Measurements from ENCODE around the gene SLC8B1. TPM values are rescaled to one million over a fixed set of nuclear protein-coding genes. Genes with fewer than 3 reads are reported as not detected.

Gene SLC8B1
- total RNA-seq, 2 experiments from 2014 or later, result 85.3 to 92.7 TPM

- Histone ChIP-seq H3K27me3 (ENCODE audit: control insufficient read depth in 1 of 2, insufficient read depth in 2 of 2, low read length in 2 of 2) (no peaks in the 10 kb centered on the region), H3K4me1 (ENCODE audit: insufficient read depth, low read length) (peaks cover 16% of the 10 kb centered on the region), H3K9me3 (ENCODE audit: control insufficient read depth in 1 of 2, insufficient read depth in 1 of 2, low read length in 2 of 2) (no peaks in the 10 kb centered on the region), H3K36me3 (ENCODE audit: insufficient read depth, low read length) (peaks cover 63% of the 10 kb centered on the region), H3K4me3 (ENCODE audit: low read length) (no peak overlapping the region), H3K27ac (ENCODE audit: low read depth in 1 of 2, low read length in 2 of 2) (no peak overlapping the region)
- Mint-ChIP-seq H3K4me1 (ENCODE audit: low read depth) (peaks cover 45% of the 10 kb centered on the region), H3K27ac (peak overlapping the region; percentile 33), H3K4me3 (no peak overlapping the region), H3K36me3 (ENCODE audit: low read depth) (peaks cover 79% of the 10 kb centered on the region), H3K27me3 (no peaks in the 10 kb centered on the region), H3K9me3 (no peaks in the 10 kb centered on the region)
- DNase-seq, result no peak
- no peak for TF ChIP-seq CTCF (IDR thresholded peaks at IDR 0.05)
- ChIA-PET POLR2A (interaction anchor here (0.7 kb wide), 1 partner anchor 8 kb away, joined by 3 read pairs; the partner anchor contains the start of gene SLC8B1), CTCF (no interaction called here)
- no peak for ATAC-seq (ENCODE audit: poor library complexity)
- intact Hi-C loops (cut with DNase I, micrococcal nuclease), result no loop called here
Measured at GRCh38 chr12:113326775-113327395, 8.0 kb downstream of the SLC8B1 start.

GRCh38 chr12:113325916-113326315 lies 9.0 kb downstream of the SLC8B1 start:
- TF ChIP-seq CTCF (IDR thresholded peaks at IDR 0.05), result no peak
- H3K9me3 ChIP-seq (ENCODE audit: control insufficient read depth in 1 of 2, insufficient read depth in 1 of 2, low read length in 2 of 2), result no peaks in the 10 kb centered on the region
- no peak overlapping the region for H3K27ac ChIP-seq (ENCODE audit: low read depth in 1 of 2, low read length in 2 of 2)
- Mint-ChIP-seq H3K36me3 (ENCODE audit: low read depth) (peaks cover 80% of the 10 kb centered on the region), H3K4me1 (ENCODE audit: low read depth) (peaks cover 38% of the 10 kb centered on the region), H3K27ac (no peak overlapping the region), H3K4me3 (no peak overlapping the region), H3K27me3 (no peaks in the 10 kb centered on the region), H3K9me3 (no peaks in the 10 kb centered on the region)
- intact Hi-C loops (cut with DNase I, micrococcal nuclease), result no loop called here
- POLR2A ChIA-PET, result interaction anchor here (0.7 kb wide), 1 partner anchor 9 kb away, joined by 3 read pairs; the partner anchor contains the start of gene SLC8B1
- no peak for ATAC-seq (ENCODE audit: poor library complexity)
- CTCF ChIA-PET, result no interaction called here
- H3K36me3 ChIP-seq (ENCODE audit: insufficient read depth, low read length), result peaks cover 65% of the 10 kb centered on the region
- no peaks in the 10 kb centered on the region for H3K27me3 ChIP-seq (ENCODE audit: control insufficient read depth in 1 of 2, insufficient read depth in 2 of 2, low read length in 2 of 2)
- H3K4me3 ChIP-seq (ENCODE audit: low read length), result no peak overlapping the region
- no peak for DNase-seq
- H3K4me1 ChIP-seq (ENCODE audit: insufficient read depth, low read length), result peaks cover 16% of the 10 kb centered on the region

GRCh38 chr12:113322343-113322742 lies 12.6 kb downstream of the SLC8B1 start:
- H3K4me3 Mint-ChIP-seq, result peak overlapping the region; percentile 4
- H3K27me3 Mint-ChIP-seq, result no peaks in the 10 kb centered on the region
- intact Hi-C loops (cut with DNase I, micrococcal nuclease), result no loop called here
- no peaks in the 10 kb centered on the region for H3K4me1 ChIP-seq (ENCODE audit: insufficient read depth, low read length)
- DNase-seq (peak in 2 of 14 experiments; percentile 22 to 41), ATAC-seq (ENCODE audit: poor library complexity) (no peak)
- no peak for TF ChIP-seq CTCF (IDR thresholded peaks at IDR 0.05)
- peaks cover 76% of the 10 kb centered on the region for H3K36me3 ChIP-seq (ENCODE audit: insufficient read depth, low read length)
- H3K27ac Mint-ChIP-seq, result peak overlapping the region; percentile 47
- H3K4me3 ChIP-seq (ENCODE audit: low read length), result no peak overlapping the region
- ChIA-PET POLR2A (no interaction called here), CTCF (no interaction called here)
- H3K36me3 Mint-ChIP-seq (ENCODE audit: low read depth), result peaks cover 86% of the 10 kb centered on the region
- no peaks in the 10 kb centered on the region for H3K27me3 ChIP-seq (ENCODE audit: control insufficient read depth in 1 of 2, insufficient read depth in 2 of 2, low read length in 2 of 2)
- no peak overlapping the region for H3K27ac ChIP-seq (ENCODE audit: low read depth in 1 of 2, low read length in 2 of 2)
- no peaks in the 10 kb centered on the region for H3K9me3 Mint-ChIP-seq
- H3K9me3 ChIP-seq (ENCODE audit: control insufficient read depth in 1 of 2, insufficient read depth in 1 of 2, low read length in 2 of 2), result no peaks in the 10 kb centered on the region
- peaks cover 19% of the 10 kb centered on the region for H3K4me1 Mint-ChIP-seq (ENCODE audit: low read depth)
